Mesothelial cell of epicardium (in vitro differentiated cells): ENCODE measurements around the gene FRYL. TPM values are rescaled to one million over a fixed set of nuclear protein-coding genes. Genes with fewer than 3 reads are reported as not detected.

Source experiments
- DNase-seq, 2 experiments: peaks; one replicate each; pipeline ENCODE4 v3.0.0; 2021; ENCODE audit warnings: low spot score in 2 of 2; ENCODE audit not compliant: unreplicated experiment in 2 of 2
- H3K27ac Mint-ChIP-seq: 2 replicates; pipeline ENCODE4 v1.8.0; 2021; ENCODE audit warnings: mixed read lengths
- H3K27me3 Mint-ChIP-seq: 2 replicates; pipeline ENCODE4 v1.8.0; 2021; ENCODE audit warnings: low read depth, mixed read lengths
- H3K36me3 Mint-ChIP-seq: 2 replicates; pipeline ENCODE4 v1.8.0; 2021; ENCODE audit warnings: mixed read lengths
- H3K4me1 Mint-ChIP-seq: 2 replicates; pipeline ENCODE4 v1.8.0; 2021; ENCODE audit warnings: mixed read lengths
- H3K4me3 Mint-ChIP-seq: 2 replicates; pipeline ENCODE4 v1.8.0; 2021; ENCODE audit warnings: mild to moderate bottlenecking, moderate library complexity, mixed read lengths
- H3K9me3 Mint-ChIP-seq: 2 replicates; pipeline ENCODE4 v1.8.0; 2021; ENCODE audit warnings: mixed read lengths
- total RNA-seq: library from RNA; stranded (reverse); gene quantifications from 3 replicates; pipeline ENCODE4 v1.2.1, GENCODE V29; 2021
- TF ChIP-seq, protein P1 (sequence below): fragments of 200-600 bp; sonication (generic); IDR thresholded peaks from one replicate; pipeline ENCODE4 v1.5.0; 2021; ENCODE audit warnings: antibody characterized with exemption; ENCODE audit not compliant: unreplicated experiment

FRYL gene
- total RNA-seq, 1 donor from 2014 or later, result 57.0 TPM

DNA sequence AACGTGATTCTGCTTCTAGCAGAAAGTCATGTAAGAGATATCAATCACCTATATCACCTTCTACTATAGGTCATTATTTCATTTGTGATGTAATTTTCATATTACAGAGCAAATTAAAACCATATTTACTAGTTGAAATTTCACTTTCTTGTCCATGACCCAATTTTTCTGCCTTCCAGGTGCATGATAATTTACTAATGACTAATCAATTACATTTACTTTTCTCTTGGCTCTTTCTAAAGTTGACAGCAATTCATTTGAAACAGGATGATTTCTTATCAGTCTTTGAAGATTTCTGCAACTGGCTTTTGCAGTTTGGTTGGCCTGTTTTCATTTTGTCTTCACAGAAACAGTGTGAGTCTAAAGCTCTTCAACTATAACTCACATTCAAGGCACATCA lies 208.6 kb downstream of the FRYL start:
- H3K9me3 Mint-ChIP-seq, result no peaks in the 10 kb centered on the region
- H3K4me1 Mint-ChIP-seq, result no peaks in the 10 kb centered on the region
- no peak for DNase-seq
- no peak overlapping the region for H3K4me3 Mint-ChIP-seq
- no peaks in the 10 kb centered on the region for H3K27me3 Mint-ChIP-seq
- TF ChIP-seq, protein P1, sequence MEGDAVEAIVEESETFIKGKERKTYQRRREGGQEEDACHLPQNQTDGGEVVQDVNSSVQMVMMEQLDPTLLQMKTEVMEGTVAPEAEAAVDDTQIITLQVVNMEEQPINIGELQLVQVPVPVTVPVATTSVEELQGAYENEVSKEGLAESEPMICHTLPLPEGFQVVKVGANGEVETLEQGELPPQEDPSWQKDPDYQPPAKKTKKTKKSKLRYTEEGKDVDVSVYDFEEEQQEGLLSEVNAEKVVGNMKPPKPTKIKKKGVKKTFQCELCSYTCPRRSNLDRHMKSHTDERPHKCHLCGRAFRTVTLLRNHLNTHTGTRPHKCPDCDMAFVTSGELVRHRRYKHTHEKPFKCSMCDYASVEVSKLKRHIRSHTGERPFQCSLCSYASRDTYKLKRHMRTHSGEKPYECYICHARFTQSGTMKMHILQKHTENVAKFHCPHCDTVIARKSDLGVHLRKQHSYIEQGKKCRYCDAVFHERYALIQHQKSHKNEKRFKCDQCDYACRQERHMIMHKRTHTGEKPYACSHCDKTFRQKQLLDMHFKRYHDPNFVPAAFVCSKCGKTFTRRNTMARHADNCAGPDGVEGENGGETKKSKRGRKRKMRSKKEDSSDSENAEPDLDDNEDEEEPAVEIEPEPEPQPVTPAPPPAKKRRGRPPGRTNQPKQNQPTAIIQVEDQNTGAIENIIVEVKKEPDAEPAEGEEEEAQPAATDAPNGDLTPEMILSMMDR, result no peak
- no peak overlapping the region for H3K27ac Mint-ChIP-seq
- peaks cover 12% of the 10 kb centered on the region for H3K36me3 Mint-ChIP-seq

DNA sequence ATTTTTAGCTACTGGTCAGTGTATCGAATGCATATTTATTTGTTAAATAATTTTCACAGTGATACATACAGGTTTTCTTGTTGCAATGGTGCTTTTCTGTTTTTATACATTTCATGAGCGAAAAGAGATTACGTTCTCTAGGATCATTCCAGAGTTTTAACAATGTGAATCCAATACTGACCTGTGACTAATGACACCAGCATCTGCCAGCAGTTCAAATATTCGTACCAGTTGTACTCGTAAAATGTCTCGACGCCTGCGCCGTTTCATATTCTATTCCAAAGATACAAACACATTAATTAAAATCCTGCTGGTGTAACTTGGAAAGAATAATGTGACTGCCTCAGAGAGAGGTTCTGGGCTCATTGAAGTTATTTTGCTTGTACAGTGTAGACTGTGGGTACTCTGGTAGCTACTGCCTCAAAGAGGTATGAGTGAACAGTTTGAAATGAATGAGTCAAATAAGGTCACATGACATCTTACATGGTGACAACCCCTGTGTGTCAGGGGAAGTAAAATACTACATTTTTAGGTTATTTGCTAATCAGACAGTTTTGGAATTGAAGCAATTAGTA lies 209.3 kb downstream of the FRYL start:
- no peaks in the 10 kb centered on the region for H3K27me3 Mint-ChIP-seq
- TF ChIP-seq, protein P1, result no peak
- H3K9me3 Mint-ChIP-seq, result no peaks in the 10 kb centered on the region
- H3K36me3 Mint-ChIP-seq, result peaks cover 14% of the 10 kb centered on the region
- no peaks in the 10 kb centered on the region for H3K4me1 Mint-ChIP-seq
- no peak overlapping the region for H3K4me3 Mint-ChIP-seq
- H3K27ac Mint-ChIP-seq, result no peak overlapping the region
- DNase-seq, result no peak

DNA sequence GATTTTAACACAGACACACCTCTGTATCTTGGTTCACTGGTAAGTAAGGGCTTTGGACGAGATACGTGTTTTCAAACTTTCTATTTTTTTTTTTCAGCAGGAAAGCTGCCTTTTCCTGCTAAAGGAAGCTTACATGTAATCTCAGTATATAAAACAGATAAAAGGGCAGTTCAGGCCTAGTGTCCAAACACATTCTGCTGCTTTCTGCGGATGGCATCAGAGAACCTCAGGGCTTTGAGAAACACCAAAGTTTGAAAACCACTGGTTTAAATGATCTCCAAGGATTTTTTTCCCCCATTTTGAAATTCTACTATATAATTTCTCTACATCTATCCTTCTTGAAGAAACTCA lies 214.1 kb downstream of the FRYL start:
- Mint-ChIP-seq H3K27me3 (no peaks in the 10 kb centered on the region), H3K27ac (no peak overlapping the region)

DNA sequence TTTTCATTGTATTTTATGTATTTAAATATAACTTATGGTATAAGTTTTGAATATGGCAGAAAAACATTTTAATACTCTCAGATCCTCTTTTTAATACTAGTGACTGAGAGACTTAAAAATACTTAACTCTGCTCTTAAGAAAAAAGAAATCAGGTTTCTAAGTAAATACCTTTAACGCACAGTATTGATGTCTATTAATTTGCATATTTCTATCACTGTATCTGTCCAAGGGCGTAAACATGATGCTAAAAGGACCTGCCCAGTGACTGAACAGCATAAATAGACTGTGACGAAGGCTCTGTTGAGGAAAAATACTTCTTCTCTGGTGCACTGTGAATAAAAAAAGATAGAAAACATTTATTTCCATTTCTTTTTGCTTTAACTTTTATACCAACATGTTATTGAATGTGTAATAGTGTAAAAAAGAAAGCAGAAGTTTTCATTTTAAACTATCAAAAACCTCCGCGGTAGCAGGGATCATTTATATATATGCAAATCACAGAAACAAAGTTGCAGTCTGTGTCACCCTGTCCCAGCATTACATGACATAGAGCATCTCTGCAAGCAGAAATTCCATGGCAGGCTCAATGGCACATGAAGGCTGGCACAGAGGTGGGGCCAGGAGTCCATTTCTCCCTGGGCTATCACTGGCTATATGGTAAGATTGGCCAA lies 214.6 kb downstream of the FRYL start:
- H3K9me3 Mint-ChIP-seq, result no peaks in the 10 kb centered on the region
- H3K27ac Mint-ChIP-seq, result no peak overlapping the region

More for the DNA sequence above, 214.1 kb downstream of the FRYL start:
- TF ChIP-seq, protein P1, result no peak
- Mint-ChIP-seq H3K9me3 (no peaks in the 10 kb centered on the region), H3K4me1 (no peaks in the 10 kb centered on the region), H3K36me3 (peaks cover 17% of the 10 kb centered on the region), H3K4me3 (no peak overlapping the region)
- no peak for DNase-seq

DNA sequence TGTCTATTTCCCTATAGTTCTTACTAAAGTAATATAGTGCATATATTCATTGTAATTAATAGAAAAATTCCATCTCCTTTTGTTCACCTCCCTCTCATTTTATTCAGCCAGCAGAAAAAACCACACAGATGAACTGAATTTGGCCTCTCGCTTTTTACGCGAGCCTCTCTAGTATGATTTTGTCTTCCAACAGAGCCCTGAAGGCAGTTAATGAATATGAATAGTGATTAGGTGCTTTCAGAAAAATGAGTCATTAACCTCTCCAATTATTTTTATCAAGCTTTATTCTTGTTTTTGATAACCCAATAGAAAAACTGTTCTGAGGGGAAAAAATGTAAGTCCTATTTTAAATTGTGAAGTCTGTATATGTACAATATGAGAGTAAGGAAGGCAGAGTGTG lies 215.9 kb downstream of the FRYL start:
- DNase-seq, result no peak
- TF ChIP-seq, protein P1, result no peak
- Mint-ChIP-seq H3K27ac (no peak overlapping the region), H3K27me3 (no peaks in the 10 kb centered on the region), H3K4me3 (no peak overlapping the region), H3K9me3 (peaks cover under 1% of the 10 kb centered on the region), H3K36me3 (peaks cover 22% of the 10 kb centered on the region), H3K4me1 (no peaks in the 10 kb centered on the region)

More for the DNA sequence above, 214.6 kb downstream of the FRYL start:
- no peak overlapping the region for H3K4me3 Mint-ChIP-seq
- DNase-seq, result no peak
- peaks cover 15% of the 10 kb centered on the region for H3K36me3 Mint-ChIP-seq
- H3K4me1 Mint-ChIP-seq, result no peaks in the 10 kb centered on the region
- no peaks in the 10 kb centered on the region for H3K27me3 Mint-ChIP-seq
- TF ChIP-seq, protein P1, result no peak
